GM19035 (cell line): ENCODE data around the gene NRDE2.
"Not testable (repeated sequence)": the region's sequence is repeated elsewhere in the genome, so short reads cannot be mapped to it uniquely, and the experiment has no call there.

Experiments used
- ATAC-seq: cut with Tn5 transposase; IDR thresholded peaks from one replicate; pipeline ENCODE4 v1.9.1; 2021; ENCODE audit not compliant: unreplicated experiment

The NRDE2 gene

GRCh38 chr14:90274019-90274418, 57.7 kb downstream of the NRDE2 start:
- ATAC-seq, result no peak

GRCh38 chr14:90273532-90273931, 58.2 kb downstream of the NRDE2 start:
- ATAC-seq, result no peak

GRCh38 chr14:90272523-90272922, 59.2 kb downstream of the NRDE2 start:
- no peak for ATAC-seq

- no peak for ATAC-seq
Measured at GRCh38 chr14:90268420-90268819, 63.3 kb downstream of the NRDE2 start.

GRCh38 chr14:90266441-90267154, 65.1 kb downstream of the NRDE2 start:
- ATAC-seq, result no peak

- ATAC-seq, result no peak
Measured at GRCh38 chr14:90263748-90264449, 67.8 kb downstream of the NRDE2 start.

GRCh38 chr14:90256354-90257131, 75.2 kb downstream of the NRDE2 start, which contains the start of gene PSMC1:
PSMC1 (plus strand) TSS chr14:90256553; CDS start chr14:90256598, 45 bp downstream.
- ATAC-seq, result peak; percentile 96

- no peak for ATAC-seq
Measured at GRCh38 chr14:90255871-90256270, 75.9 kb downstream of the NRDE2 start.

GRCh38 chr14:90253826-90254225, 77.9 kb downstream of the NRDE2 start:
- no peak for ATAC-seq

GRCh38 chr14:90248594-90248993, 83.1 kb downstream of the NRDE2 start:
- no peak for ATAC-seq

- not testable (repeated sequence) for ATAC-seq
Measured at GRCh38 chr14:90247441-90247840, 84.3 kb downstream of the NRDE2 start.

GRCh38 chr14:90246936-90247335, 84.8 kb downstream of the NRDE2 start:
- ATAC-seq, result no peak

- no peak for ATAC-seq
Measured at GRCh38 chr14:90242444-90242843, 89.3 kb downstream of the NRDE2 start.

- ATAC-seq, result no peak
Measured at GRCh38 chr14:90239139-90239538, 92.6 kb downstream of the NRDE2 start.

- ATAC-seq, result no peak
Measured at GRCh38 chr14:90235179-90235976, 96.4 kb downstream of the NRDE2 start.

- not testable (repeated sequence) for ATAC-seq
Measured at GRCh38 chr14:90229942-90230341, 101.8 kb downstream of the NRDE2 start.

GRCh38 chr14:90228478-90228877, 103.3 kb downstream of the NRDE2 start:
- no peak for ATAC-seq
